ENCODE results near the gene PRR19.
A peak's percentile ranks its signal among the peaks of the same experiment; 100 is the strongest.

- peak; percentile 91 for TF ChIP-seq CTCF (IDR thresholded peaks at IDR 0.05)
- TF ChIP-seq EZH2 (IDR thresholded peaks at IDR 0.05; ENCODE audit: borderline replicate concordance, insufficient read depth, low read depth, low read length, poor library complexity, severe bottlenecking) = no peak
These were observed 6.0 kb upstream of the PRR19 start for GRCh38 chr19:42295831-42296525.

All from B cell (primary cell).